GM19240 (cell line): ENCODE measurements around the gene EMP2.

Experiments
- DNase-seq: peaks from one replicate; pipeline ENCODE4 v3.0.0; 2011; ENCODE audit warnings: low spot score; ENCODE audit not compliant: insufficient read length

EMP2 gene

DNA sequence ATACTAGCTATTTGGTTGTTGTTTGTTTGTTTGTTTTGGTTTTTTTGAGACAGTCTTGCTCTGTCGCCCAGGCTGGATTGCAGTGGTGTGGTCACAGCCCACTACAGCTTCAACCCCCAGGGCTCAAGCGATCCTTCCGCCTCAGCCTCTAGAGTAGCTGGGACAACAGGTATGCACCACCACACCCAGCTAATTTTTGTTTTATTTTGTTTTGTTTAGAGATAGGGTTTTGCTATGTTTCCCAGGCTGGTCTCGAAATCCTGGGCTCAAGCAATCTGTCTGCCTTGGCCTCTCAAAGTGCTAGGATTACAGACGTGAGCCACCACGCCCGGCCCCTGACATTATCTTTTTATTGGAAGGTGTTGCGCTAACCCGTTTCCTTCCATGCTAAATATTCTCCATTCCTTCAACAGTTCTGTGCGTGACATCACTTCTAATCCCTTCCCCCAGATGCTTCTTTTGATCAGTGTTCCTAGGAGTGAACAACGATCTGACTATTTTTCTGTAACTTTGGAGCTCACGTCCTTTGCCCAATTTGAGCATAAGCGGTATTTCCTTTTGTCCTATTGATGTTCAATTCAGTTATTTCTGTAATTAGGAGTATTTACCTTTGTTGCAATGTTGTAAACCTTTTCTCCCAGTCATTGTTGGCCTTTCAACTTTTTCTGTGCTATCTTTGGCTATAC lies 30.2 kb upstream of the EMP2 start:
- no peak for DNase-seq

DNA sequence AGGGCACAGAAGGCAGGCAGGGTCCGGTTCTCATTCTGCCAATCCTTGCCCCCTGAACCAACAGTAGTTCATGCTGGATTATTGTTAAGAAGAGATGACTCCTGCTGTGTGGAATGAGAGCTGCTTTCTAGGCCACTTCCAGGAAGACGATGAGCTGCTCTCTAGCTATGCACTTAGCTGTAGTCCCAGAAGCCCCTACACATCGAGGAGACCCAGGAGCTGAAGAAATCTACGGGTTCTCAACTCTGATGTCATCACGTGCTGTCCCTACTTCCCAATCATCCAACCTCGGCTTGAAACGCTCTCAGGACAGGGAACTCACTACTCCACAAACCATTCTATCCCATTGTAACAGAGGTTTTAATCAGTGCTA lies 29.0 kb upstream of the EMP2 start:
- no peak for DNase-seq

DNA sequence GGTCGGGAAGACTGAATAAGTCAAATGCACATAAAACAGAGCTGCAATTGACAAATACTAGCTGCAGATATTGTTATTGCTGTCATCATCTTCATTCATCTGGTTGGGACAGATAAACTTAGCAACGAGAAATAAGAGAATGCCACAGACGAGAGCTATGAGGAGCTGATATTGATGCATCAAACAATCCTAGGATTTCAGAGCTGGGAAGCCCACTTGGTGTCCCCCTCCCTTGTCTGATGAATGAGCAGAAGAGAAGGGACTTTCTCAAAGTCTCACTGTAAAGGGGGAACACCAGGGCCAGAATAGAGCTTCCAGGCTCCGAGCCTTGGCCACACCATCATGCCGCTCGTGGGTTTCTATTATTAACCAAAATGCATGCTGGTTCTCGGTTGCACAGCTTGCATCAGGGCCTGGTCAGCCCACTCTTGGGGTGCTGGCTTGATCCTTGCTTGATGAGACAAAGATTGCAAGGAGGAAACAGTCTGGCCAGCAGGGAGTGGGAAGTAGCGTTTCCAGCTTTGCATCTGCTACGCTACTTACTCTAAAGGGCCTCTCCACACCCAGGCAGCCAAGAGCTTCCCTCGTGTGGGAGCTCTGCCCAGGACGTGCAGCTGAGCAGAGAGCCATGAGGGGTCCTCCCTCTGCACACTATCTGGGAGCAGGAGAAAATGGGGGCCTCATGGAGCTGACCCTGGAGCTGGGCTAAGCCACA lies 28.4 kb upstream of the EMP2 start:
- no peak for DNase-seq

DNA sequence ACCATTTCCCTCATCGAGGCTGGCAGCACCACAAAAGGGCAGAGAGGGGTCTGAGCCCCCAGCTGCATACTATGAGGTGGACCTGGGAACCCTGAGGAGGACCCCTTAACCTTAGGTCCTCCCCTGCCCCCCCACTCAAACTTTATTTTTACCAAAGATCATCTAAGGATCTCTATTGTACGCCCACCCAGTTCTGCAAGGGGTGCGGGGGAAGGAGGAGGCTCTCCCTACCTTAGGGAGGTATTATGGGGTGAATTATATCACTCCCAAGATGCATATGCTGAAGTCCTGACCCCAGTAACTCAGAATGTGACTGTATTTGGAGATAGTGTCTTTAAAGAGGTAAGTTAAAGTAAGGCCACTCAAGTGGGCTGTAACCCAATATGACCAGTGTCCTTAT lies 26.8 kb upstream of the EMP2 start:
- DNase-seq, result no peak

DNA sequence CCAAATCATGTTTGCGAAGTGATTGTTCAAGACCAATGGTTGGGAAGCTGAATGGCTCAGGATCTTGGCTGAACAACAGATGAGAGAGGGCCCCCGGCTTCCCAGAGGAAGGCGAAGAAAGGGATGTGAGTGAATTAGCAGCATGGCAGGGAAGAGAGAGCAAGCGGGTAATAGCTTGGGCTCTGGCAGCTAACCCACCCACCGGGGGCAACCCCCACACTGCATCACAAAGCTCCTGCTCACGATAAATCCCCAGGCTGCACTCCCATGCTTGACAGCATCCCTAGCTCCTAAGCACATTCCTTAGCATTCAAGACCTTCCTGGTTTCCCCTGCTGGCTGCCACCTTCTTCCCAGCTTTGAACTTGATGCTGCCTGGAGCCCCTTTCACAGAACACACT lies 26.2 kb upstream of the EMP2 start:
- no peak for DNase-seq

DNA sequence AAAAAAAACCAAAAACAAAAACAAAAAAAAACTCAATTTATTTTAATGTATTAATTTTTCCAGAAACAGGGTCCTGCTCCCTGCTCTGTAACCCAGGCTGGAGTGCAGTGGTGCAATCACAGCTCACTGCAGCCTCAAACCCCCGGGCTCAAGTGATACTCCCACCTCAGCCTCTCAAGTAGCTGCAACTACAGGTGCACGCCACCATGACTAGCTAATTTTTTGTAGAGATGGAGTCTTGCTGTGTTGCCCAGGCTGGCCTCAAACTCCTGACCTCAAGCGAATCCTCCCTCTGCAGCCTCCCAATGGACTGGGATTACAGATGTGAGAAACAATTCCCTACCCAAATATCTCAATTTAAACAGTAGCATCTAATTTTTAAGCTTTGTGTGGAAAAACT lies 25.2 kb upstream of the EMP2 start:
- no peak for DNase-seq

DNA sequence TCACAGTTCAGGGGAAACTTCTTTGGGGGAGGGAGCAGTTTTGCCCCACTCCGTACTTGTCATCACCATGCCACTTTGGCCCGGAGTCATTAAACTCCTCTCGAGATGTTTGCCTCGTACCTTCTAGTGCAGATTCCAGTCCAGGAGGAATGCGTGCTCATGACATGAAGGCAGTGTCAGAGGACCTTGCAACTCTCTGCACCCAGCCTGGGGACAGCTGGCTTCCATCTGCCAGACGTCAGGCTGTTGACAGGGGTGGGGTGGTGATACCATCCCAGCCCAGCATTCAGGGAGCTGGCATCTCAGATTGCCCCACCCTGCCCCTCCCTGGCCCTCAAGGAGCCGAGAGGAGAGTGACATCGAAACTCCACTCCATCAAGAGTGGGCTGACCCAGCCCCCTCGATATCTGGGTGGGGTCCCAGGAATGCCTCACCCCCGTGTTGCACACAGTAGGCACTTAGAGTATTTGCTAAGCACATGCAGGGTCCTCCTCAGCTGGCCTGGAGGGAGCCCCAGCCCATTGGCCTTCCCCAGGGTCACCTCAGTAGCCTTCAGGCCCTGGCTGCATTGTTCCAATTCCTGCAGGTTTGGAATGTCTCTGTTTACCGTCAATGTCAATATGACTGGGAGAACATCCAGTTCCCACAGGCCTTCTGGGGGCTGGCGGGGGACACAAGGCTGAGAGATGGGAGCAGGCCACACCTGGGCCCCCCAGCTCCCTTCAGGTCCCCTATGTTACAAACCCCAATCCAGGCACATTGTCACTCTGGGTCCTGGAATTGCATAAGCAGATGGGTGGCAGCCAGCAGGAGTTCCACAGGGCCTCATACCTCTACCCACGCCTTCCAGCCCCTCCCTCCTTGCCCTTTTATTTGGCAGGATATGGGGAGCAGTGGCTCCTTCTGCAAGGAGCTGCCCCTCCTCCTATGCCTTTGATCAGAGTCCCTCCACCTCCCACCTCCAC lies 21.3 kb upstream of the EMP2 start:
- no peak for DNase-seq

DNA sequence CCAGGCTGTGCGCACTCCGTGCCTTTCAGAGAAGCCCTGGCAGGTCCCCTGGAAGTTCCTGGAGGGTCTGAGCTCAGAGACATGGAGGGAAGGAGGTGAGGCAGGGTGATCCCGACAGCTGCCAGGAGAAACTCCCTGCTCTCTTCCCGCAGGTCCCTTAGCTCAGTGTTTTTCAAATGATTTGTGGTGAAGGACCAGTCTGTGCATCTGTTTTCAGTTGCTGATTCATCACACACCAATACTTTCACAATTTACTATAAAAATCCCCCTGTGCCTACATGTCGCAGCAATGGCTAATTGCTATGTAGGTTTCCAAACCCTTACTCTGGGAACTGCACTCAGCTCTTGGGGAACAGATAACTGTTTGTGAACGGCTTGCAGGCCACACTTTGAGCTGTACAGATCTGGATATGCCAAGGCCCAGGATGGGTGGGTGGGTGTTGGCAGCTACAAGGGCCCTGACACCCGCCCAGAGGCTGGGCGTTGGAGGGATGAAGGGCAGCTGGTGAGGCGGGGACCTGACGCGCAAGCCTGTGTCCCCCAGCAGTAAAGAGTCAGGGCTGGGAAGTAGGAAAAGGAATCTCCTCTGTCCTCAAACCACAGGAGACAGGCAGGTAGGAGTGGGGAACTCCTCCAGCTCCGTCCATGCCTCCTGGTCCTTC lies 20.5 kb upstream of the EMP2 start:
- DNase-seq, result no peak

DNA sequence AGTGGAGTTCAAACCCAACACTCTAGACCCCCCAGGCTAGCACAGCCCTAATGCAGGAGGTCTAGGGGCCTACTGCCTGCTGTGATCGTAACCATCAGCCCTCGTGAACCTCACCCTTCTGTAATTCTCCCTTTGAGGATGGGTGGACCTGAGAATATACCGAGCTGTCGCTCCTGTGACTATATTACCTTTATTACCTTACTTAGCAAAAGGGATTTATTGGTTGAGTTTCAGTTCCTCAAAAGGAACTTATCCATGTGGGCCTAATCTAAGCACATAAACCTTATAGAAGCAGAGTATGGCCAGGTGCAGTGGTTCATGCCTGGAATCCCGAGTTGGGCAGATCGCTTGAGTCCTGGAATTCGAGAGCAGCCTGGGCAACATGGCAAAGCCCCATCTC lies 19.2 kb upstream of the EMP2 start:
- no peak for DNase-seq

DNA sequence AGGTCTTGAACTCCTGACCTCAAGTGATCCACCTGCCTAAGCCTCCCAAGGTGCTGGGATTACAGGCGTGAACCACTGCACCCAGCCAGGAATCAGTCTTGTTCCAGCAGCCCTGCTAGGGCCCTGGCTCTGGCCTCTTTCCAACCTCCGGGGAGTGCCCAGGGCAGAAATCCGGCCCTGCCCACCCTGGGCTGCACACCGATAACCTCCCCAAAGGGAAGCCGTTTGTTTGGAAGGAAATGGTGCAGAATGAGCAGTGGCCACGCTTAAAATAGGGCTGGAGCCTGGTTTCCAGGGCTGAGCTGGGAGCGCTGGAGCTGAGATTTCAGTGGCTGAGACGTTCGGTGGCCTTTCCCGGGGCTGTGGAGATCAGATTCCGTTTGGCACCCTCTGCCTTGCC lies 17.8 kb upstream of the EMP2 start:
- no peak for DNase-seq

DNA sequence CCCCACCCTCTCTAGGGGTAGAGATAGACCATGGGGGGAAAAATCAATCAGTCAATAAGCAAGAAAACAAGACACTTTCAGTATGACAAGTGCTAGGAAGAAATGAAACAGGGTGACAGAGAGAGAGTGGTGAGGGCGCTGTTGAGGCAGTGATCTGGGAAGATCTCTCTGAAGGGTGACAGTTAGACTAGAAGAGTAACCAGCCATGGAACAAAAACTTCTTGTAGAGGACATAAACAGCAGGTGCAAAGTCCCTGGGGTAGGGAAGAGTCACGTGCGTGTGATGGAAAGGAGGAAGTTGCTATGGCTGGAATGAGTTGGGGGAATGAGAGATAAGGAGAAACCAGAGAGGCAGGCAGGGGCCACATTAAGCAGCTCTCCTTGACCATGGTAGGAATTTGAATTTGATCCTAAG lies 16.8 kb upstream of the EMP2 start:
- no peak for DNase-seq

DNA sequence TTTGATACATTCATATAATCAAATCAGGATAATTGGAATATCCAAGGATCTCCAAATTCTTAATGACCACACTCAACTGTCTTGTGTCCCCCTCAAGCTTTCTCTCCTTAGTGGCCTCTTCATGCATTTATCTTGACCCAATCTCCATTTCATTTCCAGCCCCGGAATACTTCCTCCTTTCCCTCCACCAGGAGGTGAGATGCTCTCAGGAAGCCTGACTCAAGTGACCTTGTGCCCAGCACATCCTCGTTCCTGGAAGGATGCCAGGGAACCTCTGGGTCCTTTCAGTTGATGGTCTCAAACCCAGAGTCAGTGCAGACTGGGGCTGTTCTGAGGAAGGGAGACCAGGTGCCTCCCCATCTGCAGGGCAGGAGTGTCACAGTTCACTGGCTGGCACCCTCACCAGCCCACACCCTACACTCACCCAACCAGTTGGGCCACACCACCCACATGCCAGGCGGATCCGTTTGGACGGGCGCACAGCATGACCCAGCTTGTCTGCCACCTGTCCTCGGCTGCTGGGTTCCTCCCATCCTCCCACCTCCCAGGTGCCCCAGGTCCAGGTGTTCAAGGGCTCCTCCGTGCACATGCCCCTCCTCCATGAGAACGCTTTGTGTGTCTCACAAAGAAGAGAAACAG lies 14.0 kb upstream of the EMP2 start:
- DNase-seq, result no peak

DNA sequence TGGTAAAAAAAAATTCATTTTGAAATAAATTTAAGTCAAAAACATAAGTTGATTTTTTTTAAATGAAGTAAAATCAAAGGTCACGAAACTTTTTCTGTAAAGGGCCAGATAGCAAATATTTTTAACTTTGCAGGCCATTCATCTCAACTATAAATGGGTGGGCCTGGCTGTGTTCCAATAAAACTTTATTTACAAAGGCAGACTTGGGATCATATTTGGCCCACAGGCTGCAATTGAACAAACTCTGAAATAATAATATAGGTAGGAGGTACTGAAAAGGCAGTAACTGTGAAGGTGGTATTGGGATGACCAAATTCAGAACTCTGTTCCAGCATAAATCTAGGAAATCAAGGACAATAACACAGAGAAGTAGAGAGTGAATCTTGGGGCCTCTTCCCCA lies 12.2 kb upstream of the EMP2 start:
- no peak for DNase-seq

DNA sequence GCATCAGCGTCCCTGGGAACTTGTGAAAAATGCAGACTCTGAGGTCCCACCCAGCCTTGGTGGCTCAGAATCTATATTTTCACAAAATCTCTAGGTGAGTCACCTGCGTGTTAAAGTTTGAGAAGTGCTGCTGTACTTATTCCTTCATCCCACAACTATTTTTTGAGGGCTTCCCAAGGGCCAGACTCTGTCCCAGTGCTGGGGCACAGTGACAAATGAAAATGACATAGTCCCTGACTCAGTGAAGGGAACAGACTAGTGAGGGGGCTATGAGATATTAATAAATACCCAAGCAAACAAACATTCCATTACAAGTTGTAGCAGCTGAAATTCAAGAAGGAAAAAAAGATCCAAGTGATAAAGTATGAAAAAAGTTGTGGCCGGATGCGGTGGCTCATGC lies 9.9 kb upstream of the EMP2 start:
- DNase-seq, result no peak

DNA sequence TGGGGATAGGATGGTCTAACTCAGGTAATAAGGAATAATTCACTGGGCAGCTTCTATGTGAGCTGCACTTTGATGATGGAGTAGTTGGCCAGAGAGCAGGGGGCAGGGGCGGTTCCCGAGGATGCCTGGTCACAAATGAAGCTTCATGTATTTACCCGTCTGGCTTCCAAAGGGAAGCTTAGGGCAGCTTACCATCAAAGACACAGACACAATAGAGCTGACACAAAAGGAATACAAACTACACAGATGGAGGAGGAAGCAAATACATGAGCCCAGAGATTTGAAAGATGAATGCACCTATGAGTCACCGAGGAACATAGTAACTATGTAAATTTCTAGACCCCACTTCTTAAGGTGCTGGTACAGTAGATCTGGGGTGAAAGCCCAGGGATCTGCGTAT lies 8.7 kb upstream of the EMP2 start:
- no peak for DNase-seq

DNA sequence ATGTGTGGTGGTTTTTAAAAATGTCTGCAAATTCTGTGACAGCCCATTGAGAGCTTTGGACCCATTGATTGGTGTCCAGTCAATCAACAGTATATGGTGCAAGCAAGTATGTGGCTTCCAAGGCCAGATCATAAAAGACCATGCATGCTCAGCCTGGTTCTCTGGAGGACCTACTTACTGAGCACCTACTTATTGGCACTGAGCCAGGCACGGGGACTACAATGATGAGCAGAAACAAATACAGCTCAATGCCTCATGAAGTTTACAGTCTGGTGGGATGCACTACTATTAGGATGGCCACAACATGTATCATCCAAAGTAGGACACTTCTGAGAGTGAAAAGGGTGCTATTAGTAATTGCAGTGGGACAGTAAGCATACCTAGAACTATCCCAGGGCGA lies 7.2 kb upstream of the EMP2 start:
- DNase-seq, result no peak

DNA sequence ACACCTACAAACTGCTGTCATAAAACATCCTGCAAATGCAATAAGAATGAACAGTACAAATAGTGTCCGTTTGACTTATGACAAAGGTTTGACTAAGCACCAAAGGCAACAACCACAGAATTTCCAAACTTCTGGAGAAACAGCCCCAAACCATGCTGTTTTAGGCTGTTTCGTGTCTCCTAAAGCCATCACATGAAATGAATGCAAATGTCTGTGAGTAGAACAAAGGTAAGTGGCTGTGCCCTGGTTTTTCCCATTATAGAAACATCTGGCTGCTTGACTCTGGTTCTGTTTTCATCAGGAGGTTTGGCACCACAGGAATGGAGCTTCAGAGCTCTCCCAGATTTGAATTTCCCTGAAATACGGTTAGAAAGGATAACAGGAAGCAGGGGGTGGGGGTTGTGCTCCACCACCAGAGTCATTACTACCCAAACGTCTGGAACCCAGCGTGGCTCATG lies 4.6 kb upstream of the EMP2 start:
- no peak for DNase-seq

DNA sequence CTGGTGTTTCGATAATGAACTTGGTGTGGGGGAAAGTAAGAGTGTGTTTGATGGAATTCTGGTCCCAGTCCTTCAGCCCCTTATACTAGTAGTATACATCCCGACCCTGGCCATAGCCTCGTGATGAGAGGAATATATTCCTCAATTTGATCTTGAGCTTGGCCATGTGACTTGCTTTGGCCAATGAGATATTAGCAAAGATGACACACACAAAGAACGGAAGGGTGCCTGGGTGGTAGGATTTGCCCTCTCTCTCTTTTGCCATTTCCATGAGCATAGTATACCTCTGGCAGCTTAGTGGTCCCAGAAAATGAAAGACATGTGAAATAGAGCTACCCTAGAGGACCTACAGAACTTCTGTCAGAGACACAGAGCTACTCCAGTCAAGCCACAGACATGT lies 2.9 kb upstream of the EMP2 start:
- no peak for DNase-seq

DNA sequence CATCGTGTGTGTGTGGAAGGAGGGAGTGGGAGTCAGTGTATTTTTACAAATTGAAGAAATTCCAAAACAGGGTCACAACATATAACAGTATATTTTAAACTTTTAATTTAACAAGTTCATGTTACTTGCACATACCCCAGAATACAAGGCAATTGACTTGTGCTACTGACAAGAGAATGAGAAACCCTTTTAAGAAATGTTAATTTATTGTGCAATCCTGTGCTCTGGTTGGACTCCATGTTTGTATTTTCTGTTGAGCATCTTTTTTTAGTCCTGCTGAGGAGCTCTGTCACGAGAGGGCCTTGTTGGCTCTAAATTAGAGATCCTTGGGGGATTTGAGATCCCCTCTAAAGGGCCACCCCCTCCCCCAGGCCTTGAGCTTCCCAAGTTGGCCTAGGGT lies 1.1 kb upstream of the EMP2 start:
- DNase-seq, result no peak

DNA sequence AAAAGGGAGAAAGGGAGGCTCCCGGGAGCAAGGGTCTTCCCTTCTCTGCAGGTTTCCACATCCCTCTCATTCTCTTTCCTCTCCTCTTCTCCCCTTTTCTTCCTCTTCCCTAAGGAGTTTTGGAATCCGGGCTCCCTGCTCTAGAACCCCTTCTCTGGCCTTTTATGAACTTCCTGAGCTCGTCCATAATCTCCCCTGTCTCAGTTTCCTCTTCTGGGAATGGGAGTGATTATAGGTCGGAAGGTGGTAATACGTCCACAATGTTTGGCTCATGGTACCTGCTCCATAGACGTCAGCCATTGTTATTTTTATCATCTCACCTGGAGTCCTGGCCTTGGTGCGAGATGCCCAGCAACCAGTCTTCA lies 467 bp upstream of the EMP2 start:
- no peak for DNase-seq

DNA sequence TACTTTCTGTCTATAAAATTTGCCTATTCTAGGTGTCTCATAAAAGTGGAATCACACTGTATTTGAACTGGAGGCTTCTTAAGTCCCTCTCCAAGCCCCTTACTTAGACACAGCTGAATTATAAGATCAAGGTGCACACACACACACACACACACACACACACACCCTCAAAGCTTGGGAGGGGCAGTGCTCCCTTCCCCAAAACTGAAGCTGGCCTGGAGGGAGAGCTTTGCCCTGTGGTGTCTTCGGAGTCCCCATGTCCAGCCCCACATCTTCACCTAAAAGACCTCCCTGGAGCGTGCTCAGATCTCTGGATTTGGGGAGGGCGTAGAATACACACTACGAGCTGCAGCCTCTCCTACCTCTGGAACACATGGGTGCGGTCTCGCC lies 828 bp downstream of the EMP2 start:
- no peak for DNase-seq
